Thoracic aorta (tissue), 2 donors: Measurements from ENCODE around the gene FANCC. TPM values are rescaled to one million over a fixed set of nuclear protein-coding genes. Genes with fewer than 3 reads are reported as not detected.

ENCODE experiments used
- ATAC-seq: fragments of 150-250 bp; one replicate; pipeline ENCODE4 v1.8.0; 2017; ENCODE audit warnings: low read depth; ENCODE audit not compliant: insufficient number of reproducible peaks, low FRiP score
- DNase-seq: peaks from one replicate; pipeline ENCODE4 v3.0.0-alpha.2; 2020; ENCODE audit warnings: low spot score
- H3K27ac ChIP-seq, 2 donors: fragments of 200-600 bp; sonication (generic); 1 replicate in 1 of 2; 2 replicates in 1 of 2; pipeline ENCODE4 v1.5.1; 2016; ENCODE audit warnings: mild to moderate bottlenecking in 2 of 2, moderate library complexity in 2 of 2
- H3K27me3 ChIP-seq: fragments of 200-600 bp; sonication (generic); replicated peaks from 2 replicates; pipeline ENCODE4 v1.6.0; 2016; ENCODE audit warnings: mild to moderate bottlenecking; ENCODE audit not compliant: insufficient read depth
- H3K36me3 ChIP-seq: fragments of 200-600 bp; sonication (generic); one replicate; pipeline ENCODE4 v1.5.1; 2016
- H3K4me1 ChIP-seq, 2 donors: fragments of 200-600 bp; sonication (generic); 1 replicate in 1 of 2; 2 replicates in 1 of 2; pipeline versions ENCODE4 v1.5.1 to v1.6.0; 2016; ENCODE audit warnings: low read depth in 2 of 2, mild to moderate bottlenecking in 1 of 2; ENCODE audit not compliant: control insufficient read depth in 1 of 2
- H3K4me3 ChIP-seq: fragments of 200-600 bp; sonication (generic); 2 replicates; pipeline ENCODE4 v1.5.1; 2016; ENCODE audit warnings: mild to moderate bottlenecking
- H3K9me3 ChIP-seq: fragments of 200-600 bp; sonication (generic); 2 replicates; pipeline ENCODE4 v1.5.1; 2016
- total RNA-seq, 2 donors: library from RNA; depleted of rRNA; stranded (reverse); fragments of >200 nt; gene quantifications; one replicate each; pipeline versions ENCODE4 v1.1.0 to v1.2.3, GENCODE V29; 2016
- TF ChIP-seq, protein P1 (sequence below): fragments of 200-600 bp; sonication (generic); IDR thresholded peaks from one replicate; pipeline ENCODE4 v1.5.1; 2019; ENCODE audit warnings: antibody characterized with exemption

The FANCC gene
- total RNA-seq, 2 donors from 2014 or later, result 5.7 to 9.6 TPM

DNA sequence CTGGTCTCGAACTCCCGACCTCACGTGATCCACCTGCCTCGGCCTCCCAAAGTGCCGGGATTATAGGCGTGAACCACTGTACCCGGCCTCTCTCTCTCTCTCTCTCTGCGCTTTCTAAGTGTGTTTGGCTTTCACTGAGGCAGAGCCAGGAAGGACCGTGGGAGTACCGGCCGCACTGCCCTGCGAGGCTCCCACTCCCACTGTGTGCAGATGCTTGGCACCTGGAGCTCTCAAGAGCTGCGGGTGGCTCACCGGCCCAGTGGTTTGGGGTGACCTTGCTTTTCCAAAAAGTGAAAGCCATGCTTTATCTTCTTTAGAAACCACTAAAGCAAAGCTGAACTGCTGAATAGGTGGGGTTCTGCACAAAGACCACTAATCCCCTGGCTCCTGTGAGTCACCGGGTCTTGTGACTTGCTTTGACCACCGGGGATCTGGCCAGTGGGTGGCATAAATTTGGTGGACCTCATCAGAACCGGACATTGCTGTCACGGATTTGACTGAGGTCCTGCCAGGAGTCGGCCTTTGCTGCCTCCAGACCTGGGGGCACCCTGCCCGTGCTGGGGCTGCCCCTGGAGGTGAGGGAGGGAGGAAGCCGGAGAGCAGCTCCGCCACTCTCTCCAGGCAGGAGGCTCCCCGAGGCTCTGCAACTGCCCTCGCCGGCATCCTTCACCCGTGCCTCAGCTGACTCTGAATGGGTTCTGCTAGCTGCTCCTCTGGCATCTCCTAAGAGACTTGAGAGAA lies 228.9 kb downstream of the FANCC start:
- Histone ChIP-seq H3K27me3 (no peaks in the 10 kb centered on the region), H3K27ac (peak overlapping the region; percentile 87 to 89), H3K4me1 (peaks cover 62 to 100% of the 10 kb centered on the region in 2 donors), H3K4me3 (no peak overlapping the region), H3K36me3 (peaks cover 19% of the 10 kb centered on the region), H3K9me3 (no peaks in the 10 kb centered on the region)
- DNase-seq, result no peak
- TF ChIP-seq, protein P1, sequence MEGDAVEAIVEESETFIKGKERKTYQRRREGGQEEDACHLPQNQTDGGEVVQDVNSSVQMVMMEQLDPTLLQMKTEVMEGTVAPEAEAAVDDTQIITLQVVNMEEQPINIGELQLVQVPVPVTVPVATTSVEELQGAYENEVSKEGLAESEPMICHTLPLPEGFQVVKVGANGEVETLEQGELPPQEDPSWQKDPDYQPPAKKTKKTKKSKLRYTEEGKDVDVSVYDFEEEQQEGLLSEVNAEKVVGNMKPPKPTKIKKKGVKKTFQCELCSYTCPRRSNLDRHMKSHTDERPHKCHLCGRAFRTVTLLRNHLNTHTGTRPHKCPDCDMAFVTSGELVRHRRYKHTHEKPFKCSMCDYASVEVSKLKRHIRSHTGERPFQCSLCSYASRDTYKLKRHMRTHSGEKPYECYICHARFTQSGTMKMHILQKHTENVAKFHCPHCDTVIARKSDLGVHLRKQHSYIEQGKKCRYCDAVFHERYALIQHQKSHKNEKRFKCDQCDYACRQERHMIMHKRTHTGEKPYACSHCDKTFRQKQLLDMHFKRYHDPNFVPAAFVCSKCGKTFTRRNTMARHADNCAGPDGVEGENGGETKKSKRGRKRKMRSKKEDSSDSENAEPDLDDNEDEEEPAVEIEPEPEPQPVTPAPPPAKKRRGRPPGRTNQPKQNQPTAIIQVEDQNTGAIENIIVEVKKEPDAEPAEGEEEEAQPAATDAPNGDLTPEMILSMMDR, result no peak
- ATAC-seq, result no peak

DNA sequence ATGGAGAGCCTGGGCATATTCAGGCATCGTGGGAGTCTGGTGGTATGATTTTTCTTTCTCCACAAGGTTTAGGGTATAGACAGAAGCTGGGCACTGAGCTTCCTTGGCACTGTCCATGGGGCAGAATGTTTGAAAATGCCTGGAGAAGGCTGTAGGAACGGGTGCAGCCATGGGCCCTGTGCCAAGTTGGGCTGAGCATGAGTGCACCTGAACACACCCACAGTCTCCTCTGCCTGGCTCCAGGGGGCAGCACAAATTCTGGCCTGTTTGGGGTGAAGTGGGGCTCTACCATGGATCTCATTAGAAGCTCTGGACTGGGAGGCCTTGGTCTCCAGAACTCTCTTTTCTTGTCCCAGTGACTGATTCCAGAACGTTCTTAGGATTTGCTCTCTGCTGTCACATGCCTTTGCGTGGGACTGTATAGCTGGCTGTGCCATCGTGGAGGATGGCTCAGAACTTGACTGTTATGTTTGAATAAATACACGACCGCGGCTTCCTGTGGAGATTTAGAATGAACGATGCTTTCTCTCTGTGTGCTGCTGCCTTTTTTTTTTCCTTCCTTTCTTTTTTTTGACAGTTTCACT lies 229.8 kb downstream of the FANCC start:
- Histone ChIP-seq H3K9me3 (no peaks in the 10 kb centered on the region), H3K36me3 (peaks cover 24% of the 10 kb centered on the region), H3K27ac (peak overlapping the region; percentile 87 to 89), H3K4me1 (peaks cover 62 to 100% of the 10 kb centered on the region in 2 donors), H3K4me3 (no peak overlapping the region), H3K27me3 (no peaks in the 10 kb centered on the region)
- no peak for ATAC-seq
- no peak for DNase-seq
- TF ChIP-seq, protein P1, result no peak

DNA sequence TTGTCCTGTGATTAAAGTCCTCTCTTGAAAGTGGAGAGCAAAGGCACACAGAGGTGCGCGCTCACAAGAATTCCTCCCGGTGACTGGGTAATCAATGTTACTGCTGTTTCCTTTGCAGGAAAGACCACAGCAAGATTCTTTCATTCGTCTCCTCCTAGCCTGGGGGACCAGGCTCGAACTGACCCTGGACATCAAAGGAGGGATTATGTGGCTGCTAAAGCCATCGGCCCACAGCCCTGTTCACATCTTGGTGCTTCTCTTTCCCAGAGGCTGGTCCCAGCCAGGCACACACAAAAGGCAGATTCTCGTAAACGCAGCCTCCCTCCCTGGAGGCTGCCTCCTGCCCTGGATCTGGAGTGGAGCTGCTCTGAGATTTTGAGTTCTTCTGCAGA lies 230.9 kb downstream of the FANCC start:
- ATAC-seq (no peak), DNase-seq (no peak)
- Histone ChIP-seq H3K27ac (peak overlapping the region; percentile 87 to 89), H3K36me3 (peaks cover 35% of the 10 kb centered on the region), H3K27me3 (no peaks in the 10 kb centered on the region), H3K4me3 (no peak overlapping the region), H3K4me1 (peaks cover 56 to 100% of the 10 kb centered on the region in 2 donors), H3K9me3 (no peaks in the 10 kb centered on the region)
- TF ChIP-seq, protein P1, result no peak

DNA sequence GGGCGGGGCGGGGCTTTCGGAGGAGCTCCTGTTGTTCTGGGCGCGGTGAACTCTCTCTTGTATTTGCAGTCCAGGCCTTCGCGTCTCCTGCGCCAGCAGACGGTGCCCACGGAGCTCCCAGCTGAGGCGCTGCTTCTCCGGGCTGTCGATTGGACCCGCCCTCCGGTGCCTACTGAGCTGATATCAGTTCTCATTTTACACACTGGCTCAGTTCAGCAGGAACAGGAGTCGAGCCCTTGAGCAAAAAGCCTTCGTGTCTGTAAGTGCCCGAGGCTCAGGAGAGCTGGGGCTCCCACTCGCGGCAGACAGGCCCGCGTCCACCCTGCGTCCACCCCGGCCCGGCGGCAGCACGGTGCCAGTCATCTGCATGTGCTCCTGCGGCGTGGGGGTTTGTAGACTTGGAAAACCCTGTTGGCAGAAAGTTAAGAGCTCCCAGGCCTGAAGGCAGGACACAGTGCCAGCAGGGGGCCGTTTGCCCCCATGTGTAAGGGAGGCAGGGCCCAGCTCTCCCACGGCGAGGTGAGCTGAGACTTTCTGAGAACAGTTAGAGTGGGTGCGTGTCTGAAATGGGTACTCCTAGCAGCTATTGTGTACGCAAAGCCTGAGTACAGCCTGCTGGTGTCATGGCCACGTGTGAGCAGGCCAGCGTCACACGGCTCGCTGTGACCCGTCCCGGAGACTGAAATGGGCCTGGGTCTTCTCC lies 231.5 kb downstream of the FANCC start:
- Histone ChIP-seq H3K36me3 (peaks cover 40% of the 10 kb centered on the region), H3K27me3 (no peaks in the 10 kb centered on the region), H3K27ac (peak overlapping the region; percentile 87 to 89), H3K4me1 (peaks cover 50 to 100% of the 10 kb centered on the region in 2 donors), H3K9me3 (no peaks in the 10 kb centered on the region), H3K4me3 (peak overlapping the region; percentile 33)
- TF ChIP-seq, protein P1, result no peak
- DNase-seq (no peak), ATAC-seq (no peak)
